Stomach (tissue), 4 donors: ENCODE measurements around the gene WDR54.

ENCODE experiments used
- POLR2A ChIP-seq, 4 donors: fragments of 450-650 bp; IDR thresholded peaks; one replicate each; pipeline ENCODE4 v1.6.1; 2016; ENCODE audit warnings: antibody characterized with exemption in 4 of 4, control low read depth in 2 of 4, mild to moderate bottlenecking in 1 of 4, moderate library complexity in 1 of 4
- POLR2AphosphoS5 ChIP-seq, 3 donors: sonication (generic); formaldehyde crosslinking; IDR thresholded peaks; one replicate each; pipeline ENCODE4 v1.6.1; 2016; ENCODE audit warnings: antibody characterized with exemption in 3 of 3
- TF ChIP-seq, protein P1 (sequence below), 7 experiments: fragments of 450-650 bp in 4 of 7; fragments of 200-600 bp in 3 of 7; sonication (generic) in 3 of 7; IDR thresholded peaks; one replicate each; pipeline ENCODE4 v1.5.1; 2016 to 2019; ENCODE audit warnings: antibody characterized with exemption in 7 of 7, control low read depth in 2 of 7, mild to moderate bottlenecking in 1 of 7

- TF ChIP-seq, protein P1, sequence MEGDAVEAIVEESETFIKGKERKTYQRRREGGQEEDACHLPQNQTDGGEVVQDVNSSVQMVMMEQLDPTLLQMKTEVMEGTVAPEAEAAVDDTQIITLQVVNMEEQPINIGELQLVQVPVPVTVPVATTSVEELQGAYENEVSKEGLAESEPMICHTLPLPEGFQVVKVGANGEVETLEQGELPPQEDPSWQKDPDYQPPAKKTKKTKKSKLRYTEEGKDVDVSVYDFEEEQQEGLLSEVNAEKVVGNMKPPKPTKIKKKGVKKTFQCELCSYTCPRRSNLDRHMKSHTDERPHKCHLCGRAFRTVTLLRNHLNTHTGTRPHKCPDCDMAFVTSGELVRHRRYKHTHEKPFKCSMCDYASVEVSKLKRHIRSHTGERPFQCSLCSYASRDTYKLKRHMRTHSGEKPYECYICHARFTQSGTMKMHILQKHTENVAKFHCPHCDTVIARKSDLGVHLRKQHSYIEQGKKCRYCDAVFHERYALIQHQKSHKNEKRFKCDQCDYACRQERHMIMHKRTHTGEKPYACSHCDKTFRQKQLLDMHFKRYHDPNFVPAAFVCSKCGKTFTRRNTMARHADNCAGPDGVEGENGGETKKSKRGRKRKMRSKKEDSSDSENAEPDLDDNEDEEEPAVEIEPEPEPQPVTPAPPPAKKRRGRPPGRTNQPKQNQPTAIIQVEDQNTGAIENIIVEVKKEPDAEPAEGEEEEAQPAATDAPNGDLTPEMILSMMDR (IDR thresholded peaks at IDR 0.05), result no peak
- TF ChIP-seq POLR2A (IDR thresholded peaks at IDR 0.05), result no peak
- TF ChIP-seq POLR2AphosphoS5 (IDR thresholded peaks at IDR 0.05), result no peak
Measured at GRCh38 chr2:74392449-74392743, 29.1 kb upstream of the WDR54 start.
